Measurements from ENCODE around the gene CELA2A. TPM values are rescaled to one million over a fixed set of nuclear protein-coding genes. Genes with fewer than 3 reads are reported as not detected.
A peak's percentile ranks its signal among the peaks of the same experiment; 100 is the strongest.

CELA2A gene
- total and polyA plus RNA-seq, 9 of the 15 experiments (the other 6 are each of a cell fraction or from before 2014, with no cell fraction given) = 0.62 TPM; not detected in 8

GRCh38 chr1:15456313-15456954 is at the start of gene CELA2A (continued):
- TF ChIP-seq SRSF3 (IDR thresholded peaks at IDR 0.05; ENCODE audit: insufficient read depth, low read length) = no peak
- no peak for TF ChIP-seq SOX6 (IDR thresholded peaks at IDR 0.05)
- no peak for TF ChIP-seq NFYB (IDR thresholded peaks at IDR 0.05; ENCODE audit: extremely low read depth, insufficient read length)
- no peak for TF ChIP-seq NR4A1 (CRISPR knock-in tag; IDR thresholded peaks at IDR 0.05)
- TF ChIP-seq NR4A1 (tag; IDR thresholded peaks at IDR 0.05) = no peak
- no peak for TF ChIP-seq PPARD (CRISPR knock-in tag; IDR thresholded peaks at IDR 0.05)
- no peak for TF ChIP-seq RBM15 (IDR thresholded peaks at IDR 0.05; ENCODE audit: insufficient read depth, low read length)
- no peak for TF ChIP-seq ETV6 (IDR thresholded peaks at IDR 0.05; ENCODE audit: borderline replicate concordance in 1 of 2, low read depth in 2 of 2, low read length in 1 of 2)
- no peak for TF ChIP-seq ETV6 (CRISPR knock-in tag; IDR thresholded peaks at IDR 0.05; ENCODE audit: borderline replicate concordance)
- TF ChIP-seq ZZZ3 (IDR thresholded peaks at IDR 0.05) = no peak
- no peak for TF ChIP-seq ZNF668 (CRISPR knock-in tag; IDR thresholded peaks at IDR 0.05)
- peak; percentile 38; the same call in 1 of the 2 replicates for TF ChIP-seq ZNF384 (IDR thresholded peaks at IDR 0.05; ENCODE audit: low read depth, low read length)
- peak; percentile 23; the same call in 1 of the 2 replicates for TF ChIP-seq CREM (IDR thresholded peaks at IDR 0.05; ENCODE audit: low read depth)
- TF ChIP-seq CBFA2T2 (conservative IDR thresholded peaks at IDR 0.05) = peak; percentile 39
- peak; percentile 43; the same call in 1 of the 2 replicates for TF ChIP-seq NCOR1 (IDR thresholded peaks at IDR 0.05)
- TF ChIP-seq SP2 (IDR thresholded peaks at IDR 0.05; ENCODE audit: extremely low read depth, low read depth, low read length, poor library complexity, severe bottlenecking) = no peak
- TF ChIP-seq NRF1 (conservative IDR thresholded peaks at IDR 0.05 in 1 of 2, IDR thresholded peaks at IDR 0.05 in 1 of 2) = no peak
- 0 out of 2 replicates have a peak, but pooled peaks have one; percentile 17 for TF ChIP-seq HES1 (IDR thresholded peaks at IDR 0.05; ENCODE audit: low read depth)
- 0 out of 2 replicates have a peak, but pooled peaks have one; percentile 51 for TF ChIP-seq ZNF766 (CRISPR knock-in tag; conservative IDR thresholded peaks at IDR 0.05)

Data from K562 (cell line).